ENCODE measurements around the gene DCAF4L1.

The DCAF4L1 gene, protein sequence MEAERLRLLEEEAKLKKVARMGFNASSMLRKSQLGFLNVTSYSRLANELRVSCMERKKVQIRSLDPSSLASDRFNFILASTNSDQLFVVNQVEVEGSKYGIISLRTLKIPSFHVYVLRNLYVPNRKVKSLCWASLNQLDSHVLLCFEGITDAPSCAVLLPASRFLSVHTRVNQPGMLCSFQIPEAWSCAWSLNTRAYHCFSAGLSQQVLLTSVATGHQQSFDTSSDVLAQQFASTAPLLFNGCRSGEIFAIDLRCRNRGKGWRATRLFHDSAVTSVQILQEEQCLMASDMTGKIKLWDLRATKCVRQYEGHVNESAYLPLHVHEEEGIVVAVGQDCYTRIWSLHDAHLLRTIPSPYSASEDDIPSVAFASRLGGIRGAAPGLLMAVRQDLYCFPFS

DNA sequence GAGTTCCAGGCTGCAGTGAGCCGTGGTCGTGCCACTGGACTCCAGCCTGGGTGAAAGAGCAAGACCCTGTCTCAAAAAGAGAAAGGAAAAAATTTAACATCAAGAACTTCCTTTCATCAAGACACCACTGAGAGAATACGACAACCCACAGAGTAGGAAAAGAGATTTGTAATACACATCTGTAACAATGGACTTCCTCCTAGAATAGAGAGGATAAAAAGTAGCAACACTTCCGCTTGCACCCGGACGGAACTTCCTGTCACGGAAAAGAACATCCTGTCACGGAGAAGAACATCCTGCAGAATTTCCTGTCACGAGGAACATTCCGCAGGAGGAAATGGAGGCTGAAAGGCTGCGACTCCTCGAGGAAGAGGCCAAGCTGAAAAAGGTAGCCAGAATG, at the start of gene DCAF4L1:
Gene DCAF4L1 (plus strand): TSS at position 301 of the 400 bp plus-strand sequence. CDS start 37 bp downstream, at position 338.
- no peak for DNase-seq (ENCODE audit: low read depth)

DNA sequence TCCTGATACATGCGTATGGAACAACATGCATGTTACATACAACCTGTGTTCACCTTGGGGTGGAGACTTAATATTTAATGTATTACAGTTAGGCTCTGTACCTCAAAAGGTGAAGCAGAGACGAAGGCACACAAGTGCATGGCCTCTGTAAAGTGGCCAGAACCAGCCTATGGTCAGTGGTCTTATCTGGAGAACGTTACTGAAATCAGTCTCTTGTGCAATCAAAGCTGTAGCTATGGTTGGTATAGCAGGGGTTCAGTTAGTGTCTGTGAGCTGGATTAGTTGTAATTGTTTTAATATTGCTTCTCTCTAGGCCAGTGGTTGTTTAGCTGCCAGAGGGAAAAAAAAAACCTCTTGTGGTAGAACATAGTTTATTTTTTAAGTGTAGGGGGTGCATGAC, 48.6 kb upstream of the DCAF4L1 start:
- DNase-seq (ENCODE audit: low read depth), result no peak

DNA sequence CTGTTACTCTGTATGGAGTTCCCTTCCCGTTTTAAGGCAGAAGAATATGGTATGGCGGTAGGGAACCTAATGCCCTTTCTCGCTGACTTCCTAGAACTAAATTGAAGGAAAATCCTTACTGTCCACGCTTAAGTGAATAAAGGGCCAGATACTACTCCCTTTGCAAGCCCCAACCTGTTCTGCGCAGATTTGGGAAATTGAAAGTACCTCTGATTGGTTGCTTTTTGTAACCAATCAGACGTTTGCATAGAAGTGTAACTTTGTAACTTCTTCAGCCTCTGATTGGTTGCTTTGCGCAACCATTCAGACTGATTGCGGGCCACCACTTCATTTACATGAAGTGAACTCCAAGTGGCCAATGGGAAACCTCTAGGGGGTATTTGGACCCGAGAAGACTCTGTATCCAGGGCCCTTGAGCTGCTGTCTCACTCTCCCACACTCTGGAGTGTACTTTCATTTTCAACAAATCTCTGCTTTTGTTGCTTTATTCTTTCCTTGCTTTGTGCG, 47.5 kb upstream of the DCAF4L1 start:
- no peak for DNase-seq (ENCODE audit: low read depth)

DNA sequence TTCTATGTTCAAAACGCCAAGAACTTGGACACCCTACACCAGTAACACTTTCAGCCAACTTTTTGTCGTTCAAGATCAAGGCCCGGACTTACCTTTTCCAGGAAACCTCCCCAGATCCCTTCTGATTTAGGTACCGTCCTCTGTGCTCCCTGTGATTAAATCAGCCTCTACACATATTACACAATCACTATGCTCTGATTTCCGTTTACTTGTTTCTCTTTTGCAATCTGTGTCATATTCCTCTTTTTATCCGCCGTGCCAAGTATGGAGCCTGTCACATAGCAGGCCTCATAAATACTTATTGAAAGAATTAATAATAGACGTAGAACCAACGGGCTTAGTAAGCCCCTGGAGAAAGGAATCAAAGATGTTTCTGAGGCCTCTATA, 47.0 kb upstream of the DCAF4L1 start:
- DNase-seq (ENCODE audit: low read depth), result no peak

DNA sequence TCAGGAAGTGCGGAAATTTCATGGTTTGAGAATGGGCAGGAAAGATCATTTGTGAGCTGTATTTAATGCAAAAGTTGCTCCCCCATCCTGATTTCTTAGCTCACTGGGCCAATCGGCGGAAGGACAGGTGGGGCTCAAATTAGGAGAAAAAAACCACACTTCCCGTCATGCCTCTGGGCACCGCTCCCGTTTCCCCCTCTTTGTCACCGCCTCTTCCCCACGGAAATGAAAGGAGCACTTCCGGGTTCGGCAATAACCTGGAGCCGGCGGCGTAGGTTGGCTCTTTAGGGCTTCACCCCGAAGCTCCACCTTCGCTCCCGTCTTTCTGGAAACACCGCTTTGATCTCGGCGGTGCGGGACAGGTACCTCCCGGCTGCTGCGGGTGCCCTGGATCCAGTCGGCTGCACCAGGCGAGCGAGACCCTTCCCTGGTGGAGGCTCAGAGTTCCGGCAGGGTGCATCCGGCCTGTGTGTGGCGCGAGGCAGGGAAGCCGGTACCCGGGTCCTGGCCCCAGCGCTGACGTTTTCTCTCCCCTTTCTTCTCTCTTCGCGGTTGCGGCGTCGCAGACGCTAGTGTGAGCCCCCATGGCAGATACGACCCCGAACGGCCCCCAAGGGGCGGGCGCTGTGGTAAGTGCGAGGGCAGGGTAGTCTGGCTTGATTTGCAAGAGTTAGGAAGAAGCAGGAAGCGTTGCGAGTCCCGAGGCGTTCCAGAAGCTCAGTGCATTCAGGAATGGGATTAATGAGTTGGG, 46.5 kb upstream of the DCAF4L1 start, which contains the start of gene TMEM33:
Gene TMEM33 (plus strand): TSS at position 529 of the 751 bp plus-strand sequence. CDS start 56 bp downstream, at position 585.
- peak; percentile 58 for DNase-seq (ENCODE audit: low read depth)

DNA sequence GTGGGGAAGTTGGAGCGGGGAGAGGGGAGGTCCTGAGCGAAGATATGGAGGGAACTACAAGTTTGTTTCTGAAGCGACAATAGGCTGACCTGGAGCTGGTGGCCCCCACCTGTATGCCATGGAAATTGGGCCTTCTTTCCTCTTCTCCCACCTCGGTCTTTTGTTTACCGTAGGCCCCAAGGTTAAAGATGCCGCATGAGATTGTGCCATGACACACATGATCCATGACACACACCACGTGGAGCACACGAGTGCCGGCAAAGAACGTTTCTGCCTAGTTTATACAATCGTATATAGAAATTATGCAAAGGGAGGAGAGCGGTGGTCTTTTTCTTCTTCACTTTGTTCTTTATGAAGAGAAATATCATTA, 45.9 kb upstream of the DCAF4L1 start:
- no peak for DNase-seq (ENCODE audit: low read depth)

DNA sequence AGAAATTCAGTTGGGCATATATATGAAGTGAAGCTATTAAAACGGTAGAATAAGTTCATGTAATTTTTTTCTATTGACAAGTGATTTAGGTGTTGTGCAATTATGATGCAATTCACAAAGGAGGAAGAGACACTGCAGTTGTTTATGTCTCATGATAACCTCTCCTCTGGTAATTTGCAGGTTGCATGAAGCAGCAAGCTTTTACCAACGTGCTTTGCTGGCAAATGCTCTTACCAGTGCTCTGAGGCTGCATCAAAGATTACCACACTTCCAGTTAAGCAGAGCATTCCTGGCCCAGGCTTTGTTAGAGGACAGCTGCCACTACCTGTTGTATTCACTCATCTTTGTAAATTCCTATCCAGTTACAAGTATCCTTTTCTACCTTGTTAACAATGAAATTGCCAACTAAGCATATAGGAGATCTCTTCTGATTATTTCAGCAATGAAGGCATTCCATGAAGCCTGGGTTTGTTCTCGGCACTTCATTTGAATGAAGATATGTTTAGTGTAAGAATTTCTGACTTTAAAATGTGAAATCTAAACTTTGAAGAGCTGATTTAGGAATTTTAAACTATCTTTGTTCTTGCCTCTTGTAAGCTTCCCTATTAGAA, 42.4 kb upstream of the DCAF4L1 start:
- no peak for DNase-seq (ENCODE audit: low read depth)

DNA sequence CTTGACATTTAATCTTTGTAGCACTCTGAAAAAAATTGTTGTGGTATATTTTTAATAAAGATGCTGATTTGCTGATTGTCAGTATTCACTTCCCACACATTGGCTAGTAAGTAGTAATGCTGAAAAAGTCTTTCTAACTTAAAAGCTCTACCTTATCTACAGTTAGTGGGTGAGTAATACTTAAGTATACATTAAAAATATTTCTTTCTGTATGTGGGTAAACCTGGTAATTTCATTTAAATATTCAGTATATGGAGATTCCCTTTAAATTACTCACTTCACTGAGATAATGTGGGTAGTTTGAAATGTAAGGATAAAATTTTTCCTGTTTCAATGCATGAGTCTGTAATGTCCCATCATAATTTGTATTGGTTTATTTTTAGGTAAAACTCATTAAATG, 40.7 kb upstream of the DCAF4L1 start:
- DNase-seq (ENCODE audit: low read depth), result no peak

DNA sequence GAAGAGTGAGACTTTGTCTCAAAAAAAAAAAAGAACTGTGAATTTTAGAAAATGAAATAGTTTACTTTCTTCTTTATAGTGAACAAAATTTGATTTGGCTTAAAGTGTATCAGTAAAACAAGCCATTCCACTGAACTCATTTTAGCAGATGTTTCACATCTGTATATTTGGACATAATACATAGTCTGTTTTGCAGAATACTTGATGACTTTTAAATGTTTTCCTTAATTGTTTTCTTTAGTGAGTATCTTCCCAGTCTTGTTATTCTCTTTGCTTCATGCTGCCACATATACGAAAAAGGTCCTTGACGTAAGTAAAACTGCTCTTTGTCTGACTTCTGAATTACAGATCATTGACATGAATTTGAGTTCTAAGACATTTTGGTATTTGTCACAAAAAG, 38.0 kb upstream of the DCAF4L1 start:
- no peak for DNase-seq (ENCODE audit: low read depth)

DNA sequence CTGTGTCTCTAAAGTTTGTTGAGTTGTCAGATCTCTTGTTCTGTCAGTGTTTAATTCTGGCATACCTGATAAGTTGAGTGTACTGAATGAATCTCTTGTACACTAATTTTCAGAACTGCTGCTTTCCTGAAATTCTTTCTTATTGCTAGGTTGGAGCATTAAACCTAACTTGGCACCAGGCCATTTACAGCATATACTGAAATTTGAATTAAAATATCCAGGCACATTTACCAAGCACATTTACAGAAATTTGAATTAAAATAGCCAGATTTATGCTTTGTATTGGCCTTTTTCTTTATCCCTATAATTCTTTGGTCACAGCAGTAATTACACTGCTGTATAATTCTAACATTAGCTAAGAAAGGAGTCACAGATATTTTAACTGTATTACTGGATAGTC, 37.5 kb upstream of the DCAF4L1 start:
- DNase-seq (ENCODE audit: low read depth), result no peak

DNA sequence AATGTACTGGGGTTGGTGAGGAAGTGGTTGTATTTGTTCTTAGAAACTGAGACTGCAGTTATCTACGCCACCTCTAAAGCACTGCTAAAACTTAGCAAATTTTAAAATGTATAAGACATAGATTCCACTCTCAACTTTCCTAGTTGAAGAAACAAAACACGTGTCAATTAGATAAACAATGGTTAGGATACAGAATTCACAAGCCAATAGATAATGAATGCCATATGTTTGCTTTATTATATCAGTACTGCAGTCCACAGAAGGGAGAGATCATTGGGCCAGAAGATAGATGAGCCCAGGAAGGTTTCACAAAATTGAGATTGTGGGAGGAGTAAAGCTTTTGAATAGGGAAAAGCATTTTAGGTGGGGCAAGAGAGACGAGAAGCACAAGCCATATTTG, 32.0 kb upstream of the DCAF4L1 start:
- DNase-seq (ENCODE audit: low read depth), result no peak

DNA sequence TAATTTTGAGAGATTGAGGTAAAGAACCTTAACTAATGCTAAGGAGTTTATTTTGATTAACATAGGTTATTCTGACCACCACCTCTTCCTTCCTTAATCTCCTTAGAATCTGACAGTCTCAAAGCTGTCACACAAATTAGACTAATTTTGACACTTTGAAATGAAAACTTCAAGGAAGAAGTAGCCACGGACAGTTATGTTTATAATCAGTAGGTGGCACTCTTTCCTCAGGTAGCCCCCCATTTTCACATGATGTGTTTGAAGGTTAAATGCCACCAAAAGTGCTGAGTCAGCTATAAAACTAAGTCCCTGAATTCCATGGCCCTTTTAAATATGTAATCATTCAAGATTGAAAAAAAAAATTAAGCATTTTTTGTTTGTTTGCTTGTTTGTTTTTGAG, 23.9 kb upstream of the DCAF4L1 start:
- DNase-seq (ENCODE audit: low read depth), result peak; percentile 36

DNA sequence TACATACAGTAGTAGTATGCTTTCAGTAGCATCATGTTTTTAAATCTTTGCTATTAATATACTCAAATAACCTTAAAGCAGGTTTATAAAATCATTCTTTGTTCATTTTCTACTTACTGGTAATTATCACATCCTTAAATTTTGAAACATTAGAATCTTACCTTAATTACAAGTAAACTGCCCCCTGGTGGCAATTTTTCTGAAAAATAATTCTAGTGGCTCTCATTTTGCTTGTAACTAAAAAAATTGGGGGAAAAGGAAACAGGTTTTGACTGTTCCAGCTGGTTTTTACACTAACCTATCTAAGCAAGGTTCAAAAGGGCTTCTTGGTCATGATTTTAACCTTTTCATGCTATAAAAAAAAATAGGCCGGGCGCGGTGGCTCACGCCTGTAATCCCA, 18.5 kb upstream of the DCAF4L1 start:
- no peak for DNase-seq (ENCODE audit: low read depth)

DNA sequence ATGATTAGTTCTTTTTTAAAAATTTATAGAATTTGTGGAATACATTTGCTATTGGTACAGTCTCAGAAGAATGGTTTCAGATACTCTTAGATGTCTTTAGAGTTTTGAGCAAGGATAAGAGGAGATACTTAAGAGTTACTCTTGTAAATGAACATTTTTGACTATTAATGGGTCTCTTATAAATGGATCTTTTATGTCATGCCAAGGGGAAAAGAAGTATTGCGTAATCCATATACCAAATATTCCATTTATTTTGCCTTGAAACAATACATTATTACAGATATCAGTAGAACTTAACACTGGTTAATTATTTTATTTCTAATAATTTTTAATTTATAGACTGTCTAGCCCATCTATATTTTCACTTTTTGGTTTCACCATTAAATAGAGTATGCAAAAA, 17.2 kb upstream of the DCAF4L1 start:
- DNase-seq (ENCODE audit: low read depth), result no peak

DNA sequence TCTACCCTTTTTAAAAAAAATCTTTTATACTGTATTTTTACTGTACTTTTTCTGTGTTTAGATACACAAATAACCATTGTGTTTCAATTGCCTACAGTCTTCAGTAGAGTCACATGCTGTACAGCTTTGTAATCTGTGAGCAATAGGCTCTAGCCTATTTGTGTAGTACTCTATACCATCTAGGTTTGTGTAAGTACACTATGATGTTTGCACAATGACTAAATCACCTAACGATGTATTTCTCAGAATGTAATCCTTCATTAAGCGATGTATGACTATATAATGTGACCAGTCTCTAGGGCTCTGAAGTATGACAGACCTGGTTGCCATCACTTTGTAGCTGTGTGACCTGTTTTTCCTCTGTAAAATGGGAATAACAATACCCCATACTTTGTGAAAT, 14.2 kb upstream of the DCAF4L1 start:
- no peak for DNase-seq (ENCODE audit: low read depth)

DNA sequence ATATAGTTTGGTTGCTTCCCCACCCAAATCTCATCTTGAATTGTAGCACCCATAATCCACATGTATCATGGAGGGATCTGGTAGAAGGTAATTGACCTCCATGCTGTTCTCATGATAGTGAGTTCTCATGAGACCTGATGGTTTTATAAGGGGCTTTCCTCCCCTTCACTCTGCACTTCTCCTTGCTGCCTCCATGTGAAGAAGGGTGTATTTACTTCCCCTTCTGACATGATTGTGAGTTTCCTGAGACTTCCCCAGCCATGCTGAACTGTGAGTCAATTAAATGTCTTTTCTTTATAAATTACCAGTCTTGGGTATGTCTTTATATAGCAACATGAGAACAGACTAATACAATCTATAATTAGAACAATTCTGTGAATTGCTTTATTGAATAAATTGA, 11.9 kb upstream of the DCAF4L1 start:
- DNase-seq (ENCODE audit: low read depth), result no peak

DNA sequence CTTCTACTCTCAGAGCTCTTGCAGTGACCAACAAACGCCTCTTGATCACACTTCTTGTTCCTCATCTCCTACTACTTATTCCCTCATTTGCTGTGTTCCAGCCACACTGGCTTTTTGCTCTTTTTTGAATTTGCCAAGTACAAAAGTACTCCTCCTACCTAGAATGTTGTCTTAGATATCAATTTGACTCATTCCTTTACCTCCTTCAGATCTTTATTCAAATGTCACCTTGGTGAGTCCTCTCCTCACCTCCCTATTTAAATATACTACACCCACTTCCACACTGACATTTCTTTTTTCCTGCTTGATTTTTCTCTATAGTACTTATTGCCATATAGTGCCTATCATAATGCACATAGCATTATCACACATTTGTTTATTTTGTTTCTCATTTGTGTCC, 6.2 kb upstream of the DCAF4L1 start:
- DNase-seq (ENCODE audit: low read depth), result no peak

DNA sequence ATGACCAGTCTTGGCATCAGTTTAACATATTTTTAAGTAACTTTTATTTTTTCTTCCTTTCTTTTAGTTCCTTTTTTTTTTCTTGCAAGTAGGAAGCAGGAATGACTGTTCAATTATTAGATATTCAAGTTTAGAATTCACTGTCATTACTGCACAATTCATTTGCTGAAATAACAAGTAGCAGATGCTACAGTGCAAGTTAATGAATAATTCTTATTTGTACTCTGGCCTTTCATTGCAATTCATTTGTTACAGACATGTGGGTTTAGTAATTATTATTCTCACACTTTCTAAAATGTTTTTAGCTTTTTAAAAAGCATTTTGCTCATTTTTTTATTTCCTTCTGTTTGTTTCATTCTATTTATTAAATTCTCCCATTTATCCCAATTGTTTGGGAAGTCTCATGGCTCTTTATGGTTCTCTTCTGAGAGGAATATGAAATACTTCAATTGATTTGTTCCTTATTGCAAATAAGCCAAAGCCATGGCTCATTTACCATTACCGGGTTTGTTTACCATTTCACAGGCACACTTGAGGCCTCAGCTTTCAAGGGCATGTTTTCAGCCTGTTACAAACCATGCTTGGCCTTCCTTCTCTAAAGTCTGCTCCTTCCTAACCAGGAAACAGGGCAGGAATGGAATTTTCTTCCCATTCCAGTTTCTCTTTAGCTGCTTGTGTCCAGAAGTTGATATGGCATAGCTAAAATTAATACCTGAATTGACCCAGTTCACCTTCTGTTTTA, 4.6 kb upstream of the DCAF4L1 start:
- DNase-seq (ENCODE audit: low read depth), result no peak

DNA sequence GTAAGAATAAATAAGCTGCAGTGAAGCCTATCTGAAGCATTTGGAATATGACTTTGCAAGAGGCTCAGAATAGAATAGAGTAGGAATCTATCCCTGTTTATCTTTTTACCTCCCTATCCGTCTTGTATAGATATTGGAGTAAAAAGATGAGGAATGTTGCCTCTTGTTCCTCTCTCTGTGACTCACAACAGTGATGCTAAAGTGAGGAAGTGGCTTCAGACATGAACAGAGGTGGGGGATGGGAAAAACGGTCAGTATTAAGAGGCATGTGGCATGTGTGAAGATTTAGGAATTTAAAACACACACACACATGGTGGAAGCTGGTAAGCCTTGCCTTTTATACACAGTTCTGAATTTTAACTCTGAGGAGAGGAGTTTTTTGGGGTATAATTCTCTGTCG, 3.8 kb upstream of the DCAF4L1 start:
- DNase-seq (ENCODE audit: low read depth), result no peak

DNA sequence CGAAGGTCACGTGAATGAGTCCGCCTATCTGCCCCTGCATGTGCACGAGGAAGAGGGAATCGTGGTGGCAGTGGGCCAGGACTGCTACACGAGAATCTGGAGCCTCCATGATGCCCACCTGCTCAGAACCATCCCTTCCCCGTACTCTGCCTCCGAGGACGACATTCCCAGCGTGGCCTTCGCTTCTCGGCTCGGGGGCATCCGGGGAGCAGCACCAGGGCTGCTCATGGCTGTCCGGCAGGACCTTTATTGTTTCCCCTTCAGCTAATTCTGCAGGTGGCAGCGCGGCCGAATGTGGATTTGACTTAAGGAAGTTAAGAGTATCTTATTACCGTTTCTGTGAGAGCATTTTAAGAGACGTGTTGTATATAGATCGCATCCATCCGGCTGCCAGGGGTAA, 1.2 kb downstream of the DCAF4L1 start:
- DNase-seq (ENCODE audit: low read depth), result no peak

DNA sequence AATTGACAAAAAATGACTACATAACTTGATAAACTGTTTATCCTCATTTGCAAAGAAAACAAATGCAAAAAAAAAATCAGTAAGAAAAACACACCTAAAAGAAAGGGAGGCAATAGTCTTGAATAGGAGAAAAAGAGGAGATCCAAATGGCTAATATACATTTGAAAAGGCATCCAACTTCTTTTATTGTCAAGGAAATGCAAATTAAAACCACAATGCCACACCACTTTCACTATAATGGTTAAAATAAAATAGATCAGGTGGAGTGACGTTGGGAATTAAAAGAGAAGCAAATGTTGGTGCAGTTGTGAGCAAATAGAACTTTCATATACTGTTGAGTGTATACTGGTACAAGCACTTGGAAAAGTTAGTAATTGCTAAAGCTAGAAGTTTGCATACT, 3.6 kb downstream of the DCAF4L1 start:
- DNase-seq (ENCODE audit: low read depth), result no peak

DNA sequence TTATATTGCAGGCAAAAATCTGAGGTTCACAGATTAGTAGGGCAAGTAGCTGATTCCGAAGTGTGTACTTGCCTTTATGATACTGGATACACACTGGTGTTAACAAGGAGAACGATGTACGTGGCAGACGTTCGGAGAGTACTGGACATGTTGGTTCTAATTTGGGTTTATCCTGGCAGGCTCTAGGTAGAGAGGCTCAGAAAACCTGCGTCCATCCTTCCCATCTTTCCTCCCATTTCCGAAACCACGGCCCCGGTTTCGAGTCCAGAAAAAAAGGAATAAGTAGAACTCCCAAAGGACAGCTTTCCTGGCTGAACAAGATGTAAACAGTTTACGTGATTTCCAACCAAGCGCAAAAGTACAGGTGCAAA, 8.4 kb downstream of the DCAF4L1 start:
- DNase-seq (ENCODE audit: low read depth), result no peak

Data from CMK (cell line).